IMR-90 (cell line): ENCODE data around the gene COL9A2. TPM values are rescaled to one million over a fixed set of nuclear protein-coding genes. Genes with fewer than 3 reads are reported as not detected.

Experiments
- ATAC-seq: fragments of 200-7000 bp; cut with Tn5 transposase; 2 replicates; pipeline ENCODE4 v1.9.1; 2020; ENCODE audit warnings: low read depth, mild to moderate bottlenecking, moderate library complexity
- BruUV-seq: library from RNA; stranded (reverse); fragments of 400-500 nt; replicated peaks from 2 replicates; lab custom pipeline; 2021; lab: Mats Ljungman, UMichigan
- CTCF ChIA-PET: fragments of 300-600 bp; formaldehyde crosslinking; extraction: SDS; loops from one replicate; lab custom pipeline; 2021; ENCODE audit warnings: antibody characterized with exemption; lab: Yijun Ruan, JAX
- POLR2A ChIA-PET: fragments of 300-600 bp; sonication (Branson Sonifier 250); formaldehyde crosslinking; loops from one replicate; lab custom pipeline; 2022; ENCODE audit warnings: antibody characterized with exemption; ENCODE audit not compliant: unreplicated experiment; lab: Charles Lee
- DNase-seq: peaks from one replicate; pipeline ENCODE4 v3.0.0; 2013
- H2AFZ ChIP-seq: replicated peaks from 2 replicates; pipeline ENCODE3; 2013; ENCODE audit warnings: low read length, mild to moderate bottlenecking; ENCODE audit not compliant: poor library complexity
- H2AK5ac ChIP-seq: 2 replicates; pipeline ENCODE4 v1.6.1; 2013; ENCODE audit warnings: low read depth, low read length, inconsistent platforms
- H2AK9ac ChIP-seq: replicated peaks from 2 replicates; pipeline ENCODE3; 2013; ENCODE audit warnings: mild to moderate bottlenecking, low read depth, low read length, moderate library complexity; ENCODE audit not compliant: poor library complexity
- H2BK120ac ChIP-seq: 2 replicates; pipeline ENCODE4 v1.6.1; 2013; ENCODE audit warnings: low read depth, low read length, inconsistent platforms
- H2BK15ac ChIP-seq: 3 replicates; pipeline ENCODE4 v1.6.1; 2013; ENCODE audit warnings: low read depth, low read length, inconsistent platforms
- H2BK20ac ChIP-seq: 2 replicates; pipeline ENCODE4 v1.6.1; 2013; ENCODE audit warnings: low read depth, mild to moderate bottlenecking, inconsistent platforms, low read length, moderate library complexity
- H2BK5ac ChIP-seq: 2 replicates; pipeline ENCODE4 v1.6.1; 2013; ENCODE audit warnings: mild to moderate bottlenecking, low read depth, low read length, inconsistent platforms; ENCODE audit not compliant: poor library complexity, severe bottlenecking
- H3K14ac ChIP-seq: replicated peaks from 2 replicates; pipeline ENCODE4 v1.6.1; 2013; ENCODE audit warnings: low read depth, low read length, inconsistent platforms
- H3K18ac ChIP-seq: 2 replicates; pipeline ENCODE4 v1.6.1; 2013; ENCODE audit warnings: low read depth, low read length, control low read depth
- H3K23ac ChIP-seq: 2 replicates; pipeline ENCODE4 v1.6.1; 2013; ENCODE audit warnings: low read depth, low read length, inconsistent platforms
- H3K27ac ChIP-seq: 2 replicates; pipeline ENCODE4 v1.5.1; 2013; ENCODE audit warnings: mild to moderate bottlenecking, control low read depth, low read length; ENCODE audit not compliant: insufficient read depth
- H3K27me3 ChIP-seq: 2 replicates; pipeline ENCODE4 v1.6.1; 2013; ENCODE audit warnings: low read length; ENCODE audit not compliant: control insufficient read depth, insufficient read depth
- H3K36me3 ChIP-seq: 2 replicates; pipeline ENCODE4 v1.6.1; 2013; ENCODE audit warnings: low read length, mixed read lengths; ENCODE audit not compliant: control insufficient read depth, insufficient read depth
- H3K4ac ChIP-seq: 2 replicates; pipeline ENCODE4 v1.6.1; 2013; ENCODE audit warnings: low read depth, low read length, inconsistent platforms
- H3K4me1 ChIP-seq: 2 replicates; pipeline ENCODE4 v1.6.1; 2013; ENCODE audit warnings: low read length, mixed read lengths; ENCODE audit not compliant: control insufficient read depth, insufficient read depth
- H3K4me2 ChIP-seq: 2 replicates; pipeline ENCODE4 v1.6.1; 2013; ENCODE audit warnings: low read depth, mild to moderate bottlenecking, control low read depth, low read length, moderate library complexity
- H3K4me3 ChIP-seq: 2 replicates; pipeline ENCODE4 v1.5.1; 2013; ENCODE audit warnings: low read depth, mild to moderate bottlenecking, control low read depth, low read length, moderate library complexity; ENCODE audit not compliant: insufficient read depth
- H3K56ac ChIP-seq: 2 replicates; pipeline ENCODE4 v1.6.1; 2013; ENCODE audit warnings: low read length, inconsistent platforms; ENCODE audit not compliant: insufficient read depth; ENCODE audit errors: extremely low read depth
- H3K79me1 ChIP-seq, 2 experiments: 2 replicates each; pipeline ENCODE4 v1.6.1; 2013; ENCODE audit warnings: low read length in 2 of 2, inconsistent platforms in 1 of 2, low read depth in 1 of 2
- H3K9ac ChIP-seq: 2 replicates; pipeline ENCODE4 v1.6.1; 2013; ENCODE audit warnings: low read depth, low read length, control low read depth
- H3K9me1 ChIP-seq: 2 replicates; pipeline ENCODE4 v1.6.1; 2013; ENCODE audit warnings: low read length, inconsistent platforms; ENCODE audit not compliant: insufficient read depth
- H3K9me3 ChIP-seq: 2 replicates; pipeline ENCODE4 v1.6.1; 2013; ENCODE audit warnings: low read length; ENCODE audit not compliant: control insufficient read depth, insufficient read depth
- H4K20me1 ChIP-seq: 2 replicates; pipeline ENCODE4 v1.6.1; 2013; ENCODE audit warnings: low read length, inconsistent platforms; ENCODE audit not compliant: insufficient read depth
- H4K5ac ChIP-seq: 2 replicates; pipeline ENCODE4 v1.6.1; 2013; ENCODE audit warnings: mild to moderate bottlenecking, low read depth, low read length, control low read depth
- H4K8ac ChIP-seq, 2 experiments: 2 replicates each; pipeline ENCODE4 v1.6.1; 2013; ENCODE audit warnings: low read depth in 2 of 2, low read length in 2 of 2, control low read depth in 1 of 2, inconsistent platforms in 1 of 2
- H4K91ac ChIP-seq: 2 replicates; pipeline ENCODE4 v1.6.1; 2013; ENCODE audit warnings: low read depth, low read length, inconsistent platforms; ENCODE audit not compliant: insufficient read depth
- BHLHE40 ChIP-seq: fragments of 150-350 bp; IDR thresholded peaks from 2 replicates; pipeline ENCODE4 v1.6.1; 2016; ENCODE audit warnings: mild to moderate bottlenecking, low read depth, low read length
- CEBPB ChIP-seq: IDR thresholded peaks from 2 replicates; pipeline ENCODE4 v1.6.1; 2012; ENCODE audit warnings: low read depth, low read length, improper control_type of control experiment
- FOS ChIP-seq: fragments of 150-350 bp; IDR thresholded peaks from 2 replicates; pipeline ENCODE4 v1.6.1; 2016; ENCODE audit warnings: low read depth, low read length
- MAZ ChIP-seq: IDR thresholded peaks from 2 replicates; pipeline ENCODE4 v1.6.1; 2012; ENCODE audit warnings: low read depth, mild to moderate bottlenecking, low read length, improper control_type of control experiment, moderate library complexity, borderline replicate concordance
- MXI1 ChIP-seq: IDR thresholded peaks from 2 replicates; pipeline ENCODE4 v1.6.1; 2012; ENCODE audit warnings: low read depth, mild to moderate bottlenecking, low read length, moderate library complexity, borderline replicate concordance
- NFE2L2 ChIP-seq: fragments of 150-350 bp; IDR thresholded peaks from 2 replicates; pipeline ENCODE4 v1.6.1; 2016; ENCODE audit warnings: low read depth, mild to moderate bottlenecking, low read length
- POLR2A ChIP-seq: IDR thresholded peaks from 2 replicates; pipeline ENCODE4 v1.6.1; 2012; ENCODE audit warnings: mild to moderate bottlenecking, low read depth, low read length
- RAD21 ChIP-seq: IDR thresholded peaks from 2 replicates; pipeline ENCODE4 v1.6.1; 2012; ENCODE audit warnings: low read length, improper control_type of control experiment
- RCOR1 ChIP-seq: IDR thresholded peaks from 2 replicates; pipeline ENCODE4 v1.6.1; 2012; ENCODE audit warnings: mild to moderate bottlenecking, low read length, improper control_type of control experiment; ENCODE audit not compliant: insufficient replicate concordance
- SMC3 ChIP-seq: fragments of 150-350 bp; IDR thresholded peaks from 2 replicates; pipeline ENCODE4 v1.6.1; 2016; ENCODE audit warnings: low read depth, mild to moderate bottlenecking, antibody characterized with exemption, low read length, moderate library complexity
- dilution Hi-C: fragments of 300-500 bp; cut with HindIII; formaldehyde crosslinking; loops from one replicate; pipeline ENCODE4 v1.14.3; 2018; ENCODE audit warnings: low sequenced_read_pairs; ENCODE audit not compliant: unreplicated experiment
- in situ Hi-C: fragments of 300-500 bp; cut with MboI; formaldehyde crosslinking; loops from 3 replicates; pipeline ENCODE4 v1.14.3; 2019; ENCODE audit warnings: low sequenced_read_pairs, inconsistent platforms, mixed read lengths
- intact Hi-C: fragments of 100-400 bp; cut with micrococcal nuclease; formaldehyde crosslinking; loops from 2 replicates; pipeline ENCODE4 v1.10.0; 2022
- polyA plus RNA-seq, 3 experiments: library from polyadenylated mRNA; depleted of rRNA; stranded (reverse); fragments of >200 nt; gene quantifications; 2 replicates each; pipeline ENCODE4 v1.2.3, GENCODE V29; 2012; ENCODE audit warnings: low replicate concordance in 1 of 3
- total RNA-seq: library from RNA; depleted of rRNA; stranded (reverse); fragments of >200 nt; gene quantifications from 2 replicates; pipeline ENCODE4 v1.2.3, GENCODE V29; 2012
- TF ChIP-seq, protein P1 (sequence below): fragments of 150-350 bp; IDR thresholded peaks from 2 replicates; pipeline ENCODE4 v1.6.1; 2017; ENCODE audit warnings: mild to moderate bottlenecking, antibody characterized with exemption, low read length, low read depth

Gene COL9A2
- total and polyA plus RNA-seq, 2 of the 4 experiments (the other 2 are of a cell fraction) = 0.90 to 1.6 TPM

- H2AK5ac ChIP-seq = no peak overlapping the region
- CTCF ChIA-PET = interaction anchor here (0.6 kb wide), 2 partner anchors 28 to 174 kb away, joined by 3 to 6 read pairs; no protein-coding TSS in a partner anchor
- ATAC-seq = no peak
Observed at GRCh38 chr1:40265919-40266318, 51.2 kb downstream of the COL9A2 start.

More at GRCh38 chr1:40265919-40266318, 51.2 kb downstream of the COL9A2 start:
- Histone ChIP-seq H4K5ac (no peak overlapping the region; the same call in 1 of the 2 replicates), H3K4me2 (no peak overlapping the region), H3K27me3 (no peaks in the 10 kb centered on the region), H3K79me1 (peaks cover 28 to 63% of the 10 kb centered on the region in 2 experiments), H3K56ac (no peak overlapping the region), H4K8ac (no peak overlapping the region), H2BK15ac (no peak overlapping the region), H4K91ac (no peak overlapping the region), H3K4me3 (no peak overlapping the region), H3K14ac (no peak overlapping the region), H2AFZ (no peak overlapping the region), H3K23ac (peak overlapping the region; percentile 51; the same call in 1 of the 2 replicates), H3K9me1 (peaks cover 14% of the 10 kb centered on the region), H3K36me3 (peaks cover 24% of the 10 kb centered on the region), H2BK20ac (no peak overlapping the region), H2BK120ac (no peak overlapping the region), H2AK9ac (no peak overlapping the region), H3K4me1 (peaks cover 7% of the 10 kb centered on the region), H3K4ac (no peak overlapping the region), H4K20me1 (peaks cover 9% of the 10 kb centered on the region), H2BK5ac (no peak overlapping the region), H3K9ac (no peak overlapping the region), H3K18ac (no peak overlapping the region), H3K27ac (no peak overlapping the region), H3K9me3 (no peaks in the 10 kb centered on the region)
- in situ Hi-C loops = no loop called here
- intact Hi-C loops = no loop called here
- no peak for DNase-seq
- BruUV-seq = no TSS peak
- dilution Hi-C loops = no loop called here
- TF ChIP-seq POLR2A = no peak
- TF ChIP-seq NFE2L2 = no peak
- no peak for TF ChIP-seq FOS
- no peak for TF ChIP-seq RCOR1
- TF ChIP-seq, protein P1, sequence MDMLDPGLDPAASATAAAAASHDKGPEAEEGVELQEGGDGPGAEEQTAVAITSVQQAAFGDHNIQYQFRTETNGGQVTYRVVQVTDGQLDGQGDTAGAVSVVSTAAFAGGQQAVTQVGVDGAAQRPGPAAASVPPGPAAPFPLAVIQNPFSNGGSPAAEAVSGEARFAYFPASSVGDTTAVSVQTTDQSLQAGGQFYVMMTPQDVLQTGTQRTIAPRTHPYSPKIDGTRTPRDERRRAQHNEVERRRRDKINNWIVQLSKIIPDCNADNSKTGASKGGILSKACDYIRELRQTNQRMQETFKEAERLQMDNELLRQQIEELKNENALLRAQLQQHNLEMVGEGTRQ = no peak
- TF ChIP-seq SMC3 = no peak
- TF ChIP-seq MAZ = no peak
- TF ChIP-seq MXI1 = no peak
- no peak for TF ChIP-seq BHLHE40
- no peak for TF ChIP-seq CEBPB
- no peak for TF ChIP-seq RAD21
- POLR2A ChIA-PET = no interaction called here
